Stimulated activated CD4-positive, alpha-beta T cell treated with anti-CD3 and anti-CD28 coated beads, TNF-alpha, amount 100 ng/mL, for 24 hours (primary cell): Measurements from ENCODE around the gene HCN3.
"Not testable (repeated sequence)": the region's sequence is repeated elsewhere in the genome, so short reads cannot be mapped to it uniquely, and the experiment has no call there.

ENCODE experiments used
- DNase-seq, 3 experiments: peaks; one replicate each; pipeline ENCODE4 v3.0.0-alpha.2; 2020; ENCODE audit warnings: low read depth in 3 of 3

HCN3 gene

DNA sequence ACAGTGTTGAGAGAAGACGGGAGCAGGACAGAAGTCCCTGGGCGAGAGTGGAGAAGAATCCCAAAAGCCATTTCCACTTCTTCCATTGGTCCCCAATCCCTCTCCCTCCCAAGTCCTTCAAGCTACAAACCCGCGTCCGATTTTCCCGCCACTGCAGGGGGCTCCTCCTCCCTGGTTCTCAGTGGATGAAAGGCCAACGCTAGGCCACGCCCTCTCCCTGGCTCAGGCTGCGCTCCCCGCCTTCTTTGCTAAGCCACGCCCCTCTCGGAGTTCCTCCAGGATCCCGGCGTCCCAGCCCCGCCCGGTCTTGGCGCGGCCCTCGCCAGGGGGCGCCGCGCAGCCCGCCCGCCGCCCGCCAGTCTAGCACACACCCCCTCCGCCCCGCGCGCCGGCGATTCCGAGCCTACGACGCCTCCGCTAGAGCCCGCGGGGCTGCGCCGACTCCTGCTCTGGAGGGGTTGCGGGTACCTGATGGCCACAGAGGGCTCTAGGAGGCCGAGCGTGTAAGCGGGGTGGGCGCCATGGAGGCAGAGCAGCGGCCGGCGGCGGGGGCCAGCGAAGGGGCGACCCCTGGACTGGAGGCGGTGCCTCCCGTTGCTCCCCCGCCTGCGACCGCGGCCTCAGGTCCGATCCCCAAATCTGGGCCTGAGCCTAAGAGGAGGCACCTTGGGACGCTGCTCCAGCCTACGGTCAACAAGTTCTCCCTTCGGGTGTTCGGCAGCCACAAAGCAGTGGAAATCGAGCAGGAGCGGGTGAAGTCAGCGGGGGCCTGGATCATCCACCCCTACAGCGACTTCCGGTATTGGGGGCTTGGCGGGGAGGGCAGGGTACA, at the start of gene HCN3:
Gene HCN3 (plus strand): TSS at position 394 of the 832 bp plus-strand sequence. CDS start 128 bp downstream, at position 522.
- peak; percentile 91 to 98 (median 93) for DNase-seq

- no peak for DNase-seq
These were observed 49.2 kb upstream of the HCN3 start for GRCh38 chr1:155228096-155228427.

- not testable (repeated sequence) for DNase-seq
These were observed 46.0 kb upstream of the HCN3 start for GRCh38 chr1:155231302-155231701.

DNA sequence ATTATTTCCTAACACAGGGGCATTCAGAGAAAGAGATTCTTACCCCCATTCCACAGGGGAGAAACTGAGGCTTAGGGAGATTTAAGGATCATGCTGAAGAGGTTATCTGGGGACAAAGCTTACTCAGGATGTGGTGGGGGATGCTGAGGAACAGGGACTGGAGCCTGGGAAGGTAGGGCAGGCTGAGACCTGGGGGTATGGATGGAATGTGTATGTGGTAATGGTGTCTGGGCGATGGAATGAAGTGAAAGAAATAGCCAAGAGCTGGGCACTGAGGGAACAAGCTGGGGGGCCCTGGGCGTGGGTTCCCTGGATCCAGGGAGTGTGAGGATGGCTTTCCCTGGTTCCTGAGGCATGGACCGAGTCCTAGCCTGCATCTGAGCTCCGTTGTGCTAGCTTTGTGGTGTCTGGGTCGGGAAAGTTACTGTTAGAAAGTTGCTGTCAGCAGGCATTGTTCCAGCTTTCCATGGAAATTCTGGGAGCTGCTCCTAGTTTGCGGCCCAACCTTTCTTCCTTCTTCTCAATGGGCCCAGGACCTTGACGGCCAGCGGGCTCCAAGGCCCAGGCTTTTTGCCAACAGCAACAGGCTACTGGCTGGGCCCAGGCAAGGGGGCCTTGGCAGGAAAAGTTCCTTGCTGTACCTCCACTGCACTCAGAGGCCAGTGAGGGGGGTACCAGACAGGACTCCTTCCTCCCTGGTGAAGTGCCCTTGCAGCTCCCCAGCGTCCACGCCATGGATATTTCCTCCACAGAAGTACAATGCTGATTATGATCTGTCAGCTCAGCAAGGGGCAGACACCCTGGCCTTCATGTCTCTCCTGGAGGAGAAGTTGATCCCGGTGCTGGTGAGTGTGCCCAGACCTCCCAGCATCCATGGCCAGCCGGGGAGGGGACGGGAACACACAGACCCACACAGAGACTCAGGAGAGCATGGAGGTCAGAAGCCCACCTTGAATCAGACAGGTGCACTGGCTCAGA, 45.0 kb upstream of the HCN3 start:
- not testable (repeated sequence) for DNase-seq

- not testable (repeated sequence) for DNase-seq
These were observed 43.8 kb upstream of the HCN3 start for GRCh38 chr1:155233502-155233901.

- DNase-seq = not testable (repeated sequence)
These were observed 41.9 kb upstream of the HCN3 start for GRCh38 chr1:155235375-155235774.

- no peak for DNase-seq
These were observed 40.8 kb upstream of the HCN3 start for GRCh38 chr1:155236451-155236850.

DNA sequence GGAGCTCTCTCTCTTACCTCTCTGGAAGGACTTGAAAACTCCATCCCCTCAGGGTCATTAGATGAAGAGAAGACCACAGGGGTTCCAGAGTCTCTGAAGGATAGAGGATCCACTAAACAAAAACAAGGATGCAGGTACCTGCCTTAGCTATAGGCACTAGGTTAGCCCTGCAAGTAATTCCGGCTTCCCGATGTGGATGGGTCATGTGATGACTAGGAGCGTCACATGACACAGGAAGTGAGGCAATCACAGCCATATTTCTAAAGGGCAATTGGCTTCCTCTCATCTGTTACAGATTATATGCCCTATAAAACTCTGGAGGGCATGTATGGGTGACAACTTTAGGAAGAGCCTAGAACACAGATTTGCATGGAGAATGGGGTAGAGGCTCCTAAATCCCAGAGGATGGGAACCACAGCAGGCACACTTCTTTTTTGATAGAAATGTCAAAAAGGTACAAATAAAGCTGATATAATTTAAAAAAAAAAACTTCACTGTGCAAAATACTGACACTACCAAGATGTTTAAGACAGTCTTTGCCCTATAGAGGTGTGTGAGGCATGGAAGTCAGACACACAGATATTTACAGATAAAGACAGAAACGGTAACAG, 36.1 kb upstream of the HCN3 start:
- DNase-seq = peak in 2 of 3 experiments; percentile 35 to 60

DNA sequence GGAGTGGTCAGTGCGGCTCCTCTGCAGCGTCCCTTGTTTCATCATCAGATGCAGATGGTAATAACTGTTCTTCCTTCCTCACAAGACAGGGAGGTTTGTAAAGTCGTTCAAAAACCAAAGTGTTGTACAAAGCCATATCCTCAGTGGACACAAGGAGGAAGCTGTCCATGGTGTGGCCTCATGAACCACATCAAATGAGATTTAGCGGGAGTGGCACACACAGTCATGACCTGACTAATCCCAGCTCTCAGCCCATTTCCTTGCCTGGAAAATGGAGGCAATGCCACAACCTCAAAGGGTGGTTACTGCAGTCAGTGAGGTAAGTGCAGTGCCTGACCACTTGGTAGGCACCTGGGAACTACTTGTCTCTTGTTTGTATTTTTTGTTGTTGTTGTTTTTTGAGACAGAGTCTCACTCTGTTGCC, 35.4 kb upstream of the HCN3 start:
- DNase-seq = no peak

- no peak for DNase-seq
These were observed 34.4 kb upstream of the HCN3 start for GRCh38 chr1:155242805-155243358.

GRCh38 chr1:155244368-155245162, 32.7 kb upstream of the HCN3 start:
- DNase-seq = peak; percentile 80 to 95 (median 84)

DNA sequence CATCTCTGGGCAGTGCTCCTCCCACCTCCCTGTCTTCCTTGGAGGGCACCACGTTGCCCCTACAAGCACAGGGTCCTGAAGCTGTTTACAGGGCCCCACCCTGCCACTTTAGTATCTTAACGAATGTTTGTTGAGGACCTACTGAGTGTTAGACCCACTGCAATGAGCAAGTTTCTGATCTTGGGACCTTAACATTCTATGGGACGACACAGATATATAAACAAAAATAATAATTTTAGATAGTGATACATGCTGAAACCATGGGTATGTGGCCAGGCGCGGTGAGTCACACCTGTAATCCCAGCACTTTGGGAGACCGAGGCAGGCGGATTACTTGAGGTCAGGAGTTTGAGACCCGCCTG, 32.1 kb upstream of the HCN3 start:
- no peak for DNase-seq

DNA sequence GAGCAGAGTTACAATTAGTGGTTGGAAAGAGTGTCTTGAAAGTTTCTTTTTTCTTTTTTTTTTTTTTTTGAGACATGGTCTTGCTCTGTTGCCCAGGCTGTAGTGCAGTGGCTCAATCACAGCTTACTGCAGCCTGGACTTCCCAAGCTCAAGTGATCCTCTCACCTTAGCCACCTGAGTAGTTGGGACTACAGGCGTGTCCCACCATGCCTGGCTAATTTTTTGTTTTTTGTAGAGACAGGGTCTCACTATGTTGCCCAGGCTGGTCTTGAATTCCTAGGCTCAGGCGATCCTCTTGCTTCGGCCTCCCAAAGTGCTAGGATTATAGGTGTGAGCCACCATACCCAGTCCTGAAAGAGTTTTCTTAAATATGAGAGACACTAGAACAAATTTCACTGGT, 30.5 kb upstream of the HCN3 start:
- DNase-seq = not testable (repeated sequence)

- DNase-seq = no peak
These were observed 29.4 kb upstream of the HCN3 start for GRCh38 chr1:155247667-155248553.

DNA sequence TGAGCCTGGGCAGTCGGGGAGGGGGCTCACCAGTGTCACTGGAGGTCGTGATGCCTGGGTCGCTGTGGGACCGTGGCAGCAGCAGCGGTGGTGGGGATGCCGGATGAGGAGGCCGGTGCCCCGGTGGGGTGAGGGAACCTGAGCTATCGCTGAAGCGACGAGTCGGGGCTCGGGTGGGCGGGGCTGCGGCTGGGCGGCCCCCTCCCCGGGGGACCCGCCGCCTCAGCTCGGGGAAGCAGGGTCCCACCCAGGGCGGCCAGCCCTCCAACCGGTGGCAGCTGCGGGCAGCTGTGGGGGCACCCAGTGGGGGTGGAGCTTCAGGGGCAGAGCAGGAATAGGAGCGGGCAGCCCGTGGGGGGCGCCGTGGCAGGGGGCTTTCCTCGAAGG, 27.0 kb upstream of the HCN3 start:
- no peak for DNase-seq

- DNase-seq = peak; percentile 94 to 96 (median 95)
These were observed 26.4 kb upstream of the HCN3 start for GRCh38 chr1:155250633-155251449.

DNA sequence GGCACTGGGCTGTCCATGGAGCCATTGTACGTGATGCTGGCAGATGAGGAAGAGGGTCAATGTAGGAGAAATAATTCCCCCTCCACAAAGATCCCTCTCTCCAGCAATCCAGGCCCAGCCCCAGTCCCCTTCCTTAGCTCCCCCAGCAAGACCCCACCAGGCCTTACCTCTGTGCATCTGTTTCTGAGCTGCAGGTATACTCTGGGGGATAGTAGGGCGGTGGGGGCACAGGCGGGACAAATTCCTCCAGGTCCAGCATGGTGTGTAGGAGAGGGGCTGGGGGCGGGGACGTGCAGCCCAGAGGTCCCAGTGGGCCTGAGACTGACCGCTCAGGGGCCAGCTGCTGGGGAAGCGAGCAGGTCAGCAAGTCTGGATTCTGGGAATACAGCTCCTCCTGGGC, 25.7 kb upstream of the HCN3 start:
- no peak for DNase-seq

GRCh38 chr1:155253208-155253607, 24.1 kb upstream of the HCN3 start:
- no peak for DNase-seq

DNA sequence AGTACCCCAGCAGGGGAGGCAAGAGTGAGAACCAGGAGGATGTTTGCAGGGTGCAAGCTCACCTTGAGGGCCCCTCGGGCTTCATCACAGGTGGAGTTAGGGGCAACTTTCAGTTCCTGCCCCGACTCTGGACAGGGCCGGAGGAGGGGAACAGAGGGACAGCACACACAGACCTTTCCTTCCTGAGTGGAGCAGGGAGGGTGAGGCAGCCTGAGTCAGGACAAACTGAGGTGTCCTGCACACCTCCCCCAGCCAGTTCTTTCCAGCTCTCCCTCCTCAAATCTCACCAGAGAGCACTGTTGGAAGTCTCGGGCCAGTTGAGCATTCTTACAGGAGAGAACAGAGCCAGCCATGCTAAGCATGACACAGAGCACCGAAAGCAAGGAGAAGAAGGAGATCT, 23.5 kb upstream of the HCN3 start:
- DNase-seq = no peak
